Endothelial cell of umbilical vein (primary cell): Measurements from ENCODE around the gene COL21A1. TPM values are rescaled to one million over a fixed set of nuclear protein-coding genes. Genes with fewer than 3 reads are reported as not detected.
A peak's percentile ranks its signal among the peaks of the same experiment; 100 is the strongest.

Source experiments
- BruUV-seq: library from RNA; stranded (reverse); fragments of 400-500 nt; replicated peaks from 2 replicates; lab custom pipeline; 2021; lab: Mats Ljungman, UMichigan
- CTCF ChIA-PET: fragments of 300-600, 350-600 bp; sonication (Branson Sonifier 250); formaldehyde crosslinking; loops from one replicate; lab custom pipeline; 2021; ENCODE audit warnings: antibody characterized with exemption, inconsistent platforms; lab: Charles Lee
- POLR2A ChIA-PET: fragments of 300-600, 350-600 bp; sonication (Branson Sonifier 250); formaldehyde crosslinking; loops from one replicate; lab custom pipeline; 2021; ENCODE audit warnings: antibody characterized with exemption, inconsistent platforms; lab: Charles Lee
- DNase-seq: peaks from one replicate; pipeline ENCODE4 v3.0.0-alpha.2; 2011; ENCODE audit warnings: low read depth, low spot score
- FAIRE-seq: peaks from 2 replicates; lab custom pipeline; 2011; peaks lifted over from hg19 to GRCh38; lab: Jason Lieb, UNC
- H2AFZ ChIP-seq: 2 replicates; pipeline ENCODE4 v1.6.0; 2012; ENCODE audit warnings: low read depth, low read length, control low read depth, inconsistent platforms
- H3K27ac ChIP-seq: 2 replicates; pipeline ENCODE4 v1.5.1; 2011; ENCODE audit warnings: low read depth, mild to moderate bottlenecking, control low read depth, low read length, moderate library complexity; ENCODE audit not compliant: insufficient read depth
- H3K27me3 ChIP-seq, 2 experiments: 2 replicates each; pipeline versions ENCODE4 v1.6.0 to v1.6.1; 2011; ENCODE audit warnings: low read length in 2 of 2, mixed read lengths in 1 of 2; ENCODE audit not compliant: control insufficient read depth in 2 of 2, insufficient read depth in 2 of 2
- H3K36me3 ChIP-seq, 2 experiments: 2 replicates in 1 of 2; 3 replicates in 1 of 2; pipeline ENCODE4 v1.5.1; 2011; ENCODE audit warnings: low read length in 2 of 2, mild to moderate bottlenecking in 1 of 2, moderate library complexity in 1 of 2; ENCODE audit not compliant: control insufficient read depth in 2 of 2, insufficient read depth in 2 of 2; ENCODE audit errors: extremely low read depth in 1 of 2
- H3K4me1 ChIP-seq: 3 replicates; pipeline ENCODE4 v1.5.1; 2011; ENCODE audit warnings: mild to moderate bottlenecking, low read length; ENCODE audit not compliant: control insufficient read depth, insufficient read depth; ENCODE audit errors: extremely low read depth
- H3K4me2 ChIP-seq: 2 replicates; pipeline ENCODE4 v1.6.1; 2011; ENCODE audit warnings: low read length, control low read depth, mixed read lengths; ENCODE audit not compliant: insufficient read depth
- H3K4me3 ChIP-seq, 3 experiments: fragments of 200-600 bp in 1 of 3; sonication (generic), shearing (Covaris generic) in 1 of 3; replicated peaks in 1 of 3; 2 replicates each; pipeline ENCODE4 v1.5.1; 2011 to 2016; ENCODE audit warnings: control low read depth in 3 of 3, low read length in 3 of 3, mild to moderate bottlenecking in 2 of 3, inconsistent platforms in 1 of 3, low read depth in 1 of 3, moderate library complexity in 1 of 3; ENCODE audit not compliant: insufficient read depth in 1 of 3
- H3K79me2 ChIP-seq: 2 replicates; pipeline ENCODE4 v1.6.0; 2012; ENCODE audit warnings: low read length, inconsistent platforms; ENCODE audit not compliant: control insufficient read depth, insufficient read depth
- H3K9ac ChIP-seq: replicated peaks from 2 replicates; pipeline ENCODE3; 2011; ENCODE audit warnings: low read length, control low read depth; ENCODE audit not compliant: insufficient read depth; ENCODE audit errors: extremely low read depth
- H3K9me1 ChIP-seq: replicated peaks from 3 replicates; pipeline ENCODE4 v1.6.0; 2011; ENCODE audit warnings: mild to moderate bottlenecking, low read length; ENCODE audit not compliant: control insufficient read depth, insufficient read depth; ENCODE audit errors: extremely low read depth
- H3K9me3 ChIP-seq: replicated peaks from 2 replicates; pipeline ENCODE4 v1.5.1; 2012; ENCODE audit warnings: low read length, inconsistent platforms; ENCODE audit not compliant: control insufficient read depth, insufficient read depth
- H4K20me1 ChIP-seq: replicated peaks from 2 replicates; pipeline ENCODE3; 2011; ENCODE audit warnings: mild to moderate bottlenecking, low read length; ENCODE audit not compliant: control insufficient read depth, insufficient read depth; ENCODE audit errors: extremely low read depth
- CTCF ChIP-seq, 2 donors: IDR thresholded peaks; 1 replicate in 1 of 2; 2 replicates in 1 of 2; pipeline ENCODE4 v1.5.1; 2011; ENCODE audit warnings: low read length in 2 of 2, mild to moderate bottlenecking in 2 of 2, moderate library complexity in 2 of 2, control low read depth in 1 of 2, inconsistent platforms in 1 of 2, low read depth in 1 of 2; ENCODE audit not compliant: insufficient read depth in 1 of 2; ENCODE audit errors: extremely low read depth in 1 of 2
- FOS ChIP-seq: IDR thresholded peaks from 2 replicates; pipeline ENCODE4 v1.6.1; 2011; ENCODE audit warnings: mild to moderate bottlenecking, low read length, moderate library complexity, borderline replicate concordance; ENCODE audit not compliant: insufficient read depth
- JUN ChIP-seq: IDR thresholded peaks from 2 replicates; pipeline ENCODE4 v1.6.1; 2011; ENCODE audit warnings: borderline replicate concordance, low read depth; ENCODE audit not compliant: insufficient read length, insufficient read depth
- MYC ChIP-seq: IDR thresholded peaks from one replicate; pipeline ENCODE4 v1.6.1; 2011; ENCODE audit warnings: mild to moderate bottlenecking, low read depth, low read length
- POLR2A ChIP-seq: IDR thresholded peaks from 2 replicates; pipeline ENCODE4 v1.6.1; 2012; ENCODE audit warnings: low read depth, mild to moderate bottlenecking, control low read depth, low read length
- POLR2AphosphoS5 ChIP-seq: IDR thresholded peaks from 2 replicates; pipeline ENCODE4 v1.6.1; 2012; ENCODE audit warnings: low read depth, mild to moderate bottlenecking, control low read depth, low read length, moderate library complexity; ENCODE audit not compliant: insufficient read depth
- dilution Hi-C: fragments of 300-500 bp; cut with MboI; formaldehyde crosslinking; loops from one replicate; pipeline ENCODE4 v1.15.0; 2019; ENCODE audit warnings: low sequenced_read_pairs; ENCODE audit not compliant: extremely low pct_ligation_motif_present
- intact Hi-C: fragments of 100-400 bp; cut with micrococcal nuclease; formaldehyde crosslinking; loops from one replicate; pipeline ENCODE4 v1.10.0; 2022
- polyA plus RNA-seq, 4 experiments: library from polyadenylated mRNA; depleted of rRNA in 3 of 4; stranded (reverse) in 3 of 4; unstranded in 1 of 4; fragments of >200 nt; gene quantifications; 2 replicates each; pipeline versions ENCODE4 v1.2.1 to v1.2.3, GENCODE V29; 2011 to 2012; ENCODE audit warnings: missing spikeins in 1 of 4
- total RNA-seq: library from RNA; stranded (reverse); gene quantifications from 2 replicates; pipeline ENCODE4 v1.2.3, GENCODE V29; 2021
- TF ChIP-seq, protein P1 (sequence below): IDR thresholded peaks from 2 replicates; pipeline ENCODE4 v1.6.1; 2011; ENCODE audit not compliant: insufficient read depth, insufficient read length

Gene COL21A1
- total and polyA plus RNA-seq, 2 donors (not counting 3 experiments of a cell fraction or from before 2014, with no cell fraction given), result 0.22 to 1.4 TPM

DNA sequence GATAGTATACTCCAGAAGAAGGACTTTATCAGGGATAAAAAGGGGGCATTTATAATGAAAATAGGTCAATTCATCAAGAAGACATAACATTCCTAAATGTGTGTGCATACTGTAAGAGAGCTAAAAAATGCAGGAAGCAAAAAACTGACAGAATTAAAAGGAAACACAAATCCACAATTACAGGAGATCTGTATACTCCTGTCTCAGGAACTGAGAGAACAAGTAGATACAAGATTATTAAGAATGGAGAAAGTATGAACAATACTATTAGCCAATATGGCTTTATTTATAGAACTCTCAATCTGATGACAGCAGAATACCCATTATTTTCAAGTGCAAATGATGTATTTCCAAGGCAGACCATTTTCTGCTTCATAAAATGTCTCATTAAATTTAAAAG lies 204.3 kb downstream of the COL21A1 start:
- peak overlapping the region; percentile 14 for H3K4me2 ChIP-seq
- no peak for TF ChIP-seq POLR2AphosphoS5
- TF ChIP-seq, protein P1, sequence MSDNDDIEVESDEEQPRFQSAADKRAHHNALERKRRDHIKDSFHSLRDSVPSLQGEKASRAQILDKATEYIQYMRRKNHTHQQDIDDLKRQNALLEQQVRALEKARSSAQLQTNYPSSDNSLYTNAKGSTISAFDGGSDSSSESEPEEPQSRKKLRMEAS, result no peak
- no peak for TF ChIP-seq CTCF (IDR thresholded peaks at IDR 0.05; ENCODE audit: extremely low read depth in 1 of 2, insufficient read depth in 1 of 2, low read depth in 1 of 2, low read length in 2 of 2)
- no peak for TF ChIP-seq MYC
- H3K9me1 ChIP-seq, result no peaks in the 10 kb centered on the region
- ChIA-PET CTCF (interaction anchor here (1.3 to 1.9 kb wide), 3 partner anchors 10 to 250 kb away, joined by 4 to 12 read pairs (median 5); no protein-coding TSS in a partner anchor), POLR2A (no interaction called here)
- no peaks in the 10 kb centered on the region for H3K9me3 ChIP-seq
- H3K9ac ChIP-seq, result no peak overlapping the region
- no peak overlapping the region for H2AFZ ChIP-seq
- intact Hi-C loops (no loop called here), dilution Hi-C loops (no loop called here)
- H3K79me2 ChIP-seq, result no peaks in the 10 kb centered on the region
- no peaks in the 10 kb centered on the region for H4K20me1 ChIP-seq
- FAIRE-seq (peak; percentile 4), DNase-seq (peak; percentile 33)
- H3K27ac ChIP-seq, result no peak overlapping the region
- H3K36me3 ChIP-seq, result no peaks in the 10 kb centered on the region
- H3K4me3 ChIP-seq, result no peak overlapping the region
- peaks cover 32% of the 10 kb centered on the region for H3K4me1 ChIP-seq
- H3K27me3 ChIP-seq, result no peaks in the 10 kb centered on the region
- no TSS peak for BruUV-seq

- Histone ChIP-seq H3K4me1 (peaks cover 20% of the 10 kb centered on the region), H3K79me2 (no peaks in the 10 kb centered on the region), H3K9me3 (no peaks in the 10 kb centered on the region), H4K20me1 (no peaks in the 10 kb centered on the region), H3K4me3 (no peak overlapping the region), H3K27me3 (no peaks in the 10 kb centered on the region), H3K4me2 (no peak overlapping the region), H3K9me1 (no peaks in the 10 kb centered on the region), H3K27ac (no peak overlapping the region), H3K36me3 (no peaks in the 10 kb centered on the region), H3K9ac (no peak overlapping the region), H2AFZ (no peak overlapping the region)
- POLR2A ChIA-PET, result no interaction called here
- no peak for TF ChIP-seq FOS
- no peak for TF ChIP-seq POLR2A
- TF ChIP-seq CTCF (IDR thresholded peaks at IDR 0.05; ENCODE audit: extremely low read depth in 1 of 2, insufficient read depth in 1 of 2, low read depth in 1 of 2, low read length in 2 of 2), result no peak
- TF ChIP-seq POLR2AphosphoS5, result no peak
- TF ChIP-seq JUN, result no peak
- CTCF ChIA-PET, result no interaction called here
- intact Hi-C loops (no loop called here), dilution Hi-C loops (no loop called here)
- no TSS peak for BruUV-seq
- FAIRE-seq (no peak), DNase-seq (no peak)
Measured at GRCh38 chr6:56041591-56041990, 205.8 kb downstream of the COL21A1 start.
